Upper lobe of left lung (tissue), 4 donors: ENCODE data around the gene TMEM217.

Experiments
- CTCF ChIP-seq, 6 experiments: fragments of 450-650 bp in 4 of 6; fragments of 200-600 bp in 2 of 6; sonication (generic) in 2 of 6; IDR thresholded peaks; one replicate each; pipeline ENCODE4 v1.5.1; 2016 to 2019; ENCODE audit warnings: antibody characterized with exemption in 6 of 6
- POLR2AphosphoS5 ChIP-seq, 2 donors: sonication (generic); formaldehyde crosslinking; IDR thresholded peaks; one replicate each; pipeline ENCODE4 v1.5.1; 2017; ENCODE audit warnings: antibody characterized with exemption in 2 of 2

GRCh38 chr6:37180075-37180474 is 77.9 kb downstream of the TMEM217 start:
- no peak for TF ChIP-seq CTCF (IDR thresholded peaks at IDR 0.05)
- TF ChIP-seq POLR2AphosphoS5 (IDR thresholded peaks at IDR 0.05) = no peak
